Uterus (tissue), 4 donors: ENCODE data around the gene S100P. TPM values are rescaled to one million over a fixed set of nuclear protein-coding genes. Genes with fewer than 3 reads are reported as not detected.

ENCODE experiments used
- DNase-seq, 2 donors: peaks; one replicate each; pipeline ENCODE4 v3.0.0-alpha.2; 2019 to 2020
- H3K27ac ChIP-seq, 2 donors: fragments of 200-600 bp; sonication (generic); 1 replicate in 1 of 2; 2 replicates in 1 of 2; pipeline ENCODE4 v1.5.1; 2016 to 2018
- H3K27me3 ChIP-seq, 2 donors: fragments of 200-600 bp; sonication (generic); one replicate each; pipeline ENCODE4 v1.5.1; 2018 to 2019; ENCODE audit warnings: control low read depth in 1 of 2
- H3K36me3 ChIP-seq, 2 donors: fragments of 200-600 bp; sonication (generic); one replicate each; pipeline ENCODE4 v1.5.1; 2019; ENCODE audit warnings: control low read depth in 1 of 2
- H3K4me1 ChIP-seq, 2 donors: fragments of 200-600 bp; sonication (generic); one replicate each; pipeline ENCODE4 v1.5.1; 2018 to 2019; ENCODE audit warnings: control low read depth in 1 of 2
- H3K4me3 ChIP-seq, 2 donors: fragments of 200-600 bp; sonication (generic); 1 replicate in 1 of 2; 2 replicates in 1 of 2; pipeline ENCODE4 v1.5.1; 2018 to 2019; ENCODE audit warnings: mild to moderate bottlenecking in 1 of 2
- H3K9me3 ChIP-seq, 2 donors: fragments of 200-600 bp; sonication (generic); one replicate each; pipeline ENCODE4 v1.5.1; 2019; ENCODE audit warnings: control low read depth in 1 of 2
- CTCF ChIP-seq, 4 experiments: fragments of 200-600 bp in 2 of 4; fragments of 450-650 bp in 2 of 4; sonication (generic) in 2 of 4; IDR thresholded peaks; one replicate each; pipeline ENCODE4 v1.5.1; 2016 to 2019; ENCODE audit warnings: antibody characterized with exemption in 4 of 4, mild to moderate bottlenecking in 2 of 4, moderate library complexity in 1 of 4
- POLR2A ChIP-seq, 2 donors: fragments of 450-650 bp; IDR thresholded peaks; one replicate each; pipeline ENCODE4 v1.6.1; 2016; ENCODE audit warnings: antibody characterized with exemption in 2 of 2, mild to moderate bottlenecking in 1 of 2, moderate library complexity in 1 of 2
- intact Hi-C: fragments of 100-400 bp; cut with DNase I; formaldehyde crosslinking; loops from one replicate; pipeline ENCODE4 v1.15.1; 2023; ENCODE audit warnings: low total_unique reads
- total RNA-seq, 4 donors: library from RNA; depleted of rRNA in 3 of 4; stranded (reverse); fragments of >200 nt in 3 of 4; gene quantifications; one replicate each; pipeline versions ENCODE4 v1.1.0 to v1.2.4, GENCODE V29; 2014 to 2023
- donor health status: DM: yes; HTN: yes; CAD: no.

Gene S100P
- total RNA-seq, 4 donors from 2014 or later = 0.26 to 1.3 TPM; not detected in 2

GRCh38 chr4:6714954-6715353 lies 21.3 kb downstream of the S100P start:
- H3K9me3 ChIP-seq = no peaks in the 10 kb centered on the region
- H3K36me3 ChIP-seq = no peaks in the 10 kb centered on the region
- H3K4me1 ChIP-seq = peaks cover 0 to 5% of the 10 kb centered on the region in 2 donors
- intact Hi-C loops = no loop called here
- no peak overlapping the region for H3K27ac ChIP-seq
- no peaks in the 10 kb centered on the region for H3K27me3 ChIP-seq
- no peak overlapping the region for H3K4me3 ChIP-seq
- no peak for TF ChIP-seq CTCF (IDR thresholded peaks at IDR 0.05)
- TF ChIP-seq POLR2A (IDR thresholded peaks at IDR 0.05) = no peak
- no peak for DNase-seq

- H3K36me3 ChIP-seq = no peaks in the 10 kb centered on the region
- H3K27me3 ChIP-seq = no peaks in the 10 kb centered on the region
- DNase-seq = no peak
- no peaks in the 10 kb centered on the region for H3K9me3 ChIP-seq
- intact Hi-C loops = no loop called here
- H3K4me3 ChIP-seq = peak overlapping the region; percentile 45 to 91
- TF ChIP-seq POLR2A (IDR thresholded peaks at IDR 0.05) = no peak
- no peak for TF ChIP-seq CTCF (IDR thresholded peaks at IDR 0.05)
- peak overlapping the region; percentile 81 to 96 for H3K27ac ChIP-seq
- peaks cover 0 to 5% of the 10 kb centered on the region in 2 donors for H3K4me1 ChIP-seq
Observed at GRCh38 chr4:6715704-6716017, 22.0 kb downstream of the S100P start.

DNA sequence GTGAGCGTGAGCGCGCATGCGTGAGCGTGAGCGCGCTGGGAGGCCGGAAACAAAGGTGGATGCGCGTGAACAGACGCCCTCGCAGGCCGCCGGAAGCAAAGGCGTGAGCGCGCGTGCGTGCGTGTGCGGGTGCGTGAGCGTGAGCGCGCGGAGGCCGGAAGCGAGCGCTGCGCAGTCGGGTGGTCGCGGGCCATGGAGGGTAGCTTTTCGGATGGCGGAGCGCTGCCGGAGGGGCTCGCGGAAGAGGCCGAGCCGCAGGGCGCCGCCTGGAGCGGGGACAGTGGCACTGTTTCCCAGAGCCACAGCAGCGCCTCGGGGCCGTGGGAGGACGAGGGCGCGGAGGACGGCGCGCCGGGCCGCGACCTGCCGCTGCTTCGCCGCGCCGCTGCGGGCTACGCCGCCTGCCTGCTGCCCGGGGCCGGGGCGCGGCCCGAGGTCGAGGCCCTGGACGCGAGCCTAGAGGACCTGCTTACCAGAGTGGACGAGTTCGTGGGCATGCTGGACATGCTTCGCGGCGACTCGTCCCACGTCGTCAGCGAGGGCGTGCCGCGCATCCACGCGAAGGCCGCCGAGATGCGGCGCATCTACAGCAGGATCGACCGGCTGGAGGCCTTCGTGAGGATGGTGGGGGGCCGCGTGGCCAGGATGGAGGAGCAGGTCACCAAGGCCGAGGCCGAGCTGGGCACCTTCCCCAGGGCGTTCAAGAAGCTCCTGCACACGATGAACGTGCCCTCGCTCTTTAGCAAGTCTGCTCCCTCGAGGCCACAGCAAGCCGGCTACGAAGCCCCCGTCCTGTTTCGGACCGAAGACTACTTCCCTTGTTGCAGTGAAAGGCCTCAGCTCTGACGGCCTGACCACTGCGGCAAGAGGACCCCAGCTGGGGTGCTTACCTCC lies 22.6 kb downstream of the S100P start, which contains the start of gene BLOC1S4:
Gene BLOC1S4, plus strand, starts transcription at position 157 of the 894 bp plus-strand sequence. Its CDS starts 36 bp downstream, at position 193.
- Histone ChIP-seq H3K4me3 (peak within 1 kb of the TSS; percentile 45 to 91), H3K27me3 (no peaks in the 10 kb centered on the region), H3K4me1 (peaks cover 0 to 5% of the 10 kb centered on the region in 2 donors), H3K36me3 (no peaks in the 10 kb centered on the region), H3K27ac (peak within 1 kb of the TSS; percentile 81 to 96), H3K9me3 (no peaks in the 10 kb centered on the region)
- DNase-seq = peak; percentile 85 to 87
- TF ChIP-seq POLR2A (IDR thresholded peaks at IDR 0.05) (peak; percentile 30 to 85), CTCF (IDR thresholded peaks at IDR 0.05) (peak in 3 of 4 experiments; percentile 12 to 25 (median 21))
- intact Hi-C loops = no loop called here

GRCh38 chr4:6716958-6717655 lies 23.4 kb downstream of the S100P start:
- Histone ChIP-seq H3K27ac (peak overlapping the region; percentile 81 to 96), H3K36me3 (no peaks in the 10 kb centered on the region), H3K4me1 (peaks cover 0 to 5% of the 10 kb centered on the region in 2 donors), H3K9me3 (no peaks in the 10 kb centered on the region), H3K4me3 (peak overlapping the region; percentile 45 to 91), H3K27me3 (no peaks in the 10 kb centered on the region)
- intact Hi-C loops = no loop called here
- TF ChIP-seq POLR2A (IDR thresholded peaks at IDR 0.05) = no peak
- no peak for TF ChIP-seq CTCF (IDR thresholded peaks at IDR 0.05)
- no peak for DNase-seq
